Fibroblast of skin of right biceps (primary cell): ENCODE measurements around the gene VPS4A.

Experiments
- DNase-seq: peaks from one replicate; pipeline ENCODE4 v3.0.0-alpha.2; 2013

Gene VPS4A

DNA sequence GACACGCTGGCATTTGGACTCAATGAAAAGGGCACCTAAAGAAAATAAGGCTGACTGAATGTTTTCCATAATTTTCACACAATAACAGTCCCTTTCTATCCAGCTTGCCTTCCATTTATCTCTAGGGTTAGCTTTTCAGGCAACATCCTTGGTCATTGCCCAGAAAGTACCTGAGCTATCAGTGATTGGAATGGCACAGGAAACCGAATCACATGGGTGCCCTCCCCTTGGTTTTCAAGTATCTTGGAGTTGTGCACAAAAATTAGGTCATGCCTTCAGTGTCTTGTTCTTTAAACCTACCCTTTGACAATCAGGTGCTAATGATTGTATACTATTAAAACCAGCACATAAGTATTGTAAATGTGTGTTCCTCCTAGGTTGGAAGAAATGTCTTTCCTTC, 3.3 kb upstream of the VPS4A start:
- DNase-seq: no peak

DNA sequence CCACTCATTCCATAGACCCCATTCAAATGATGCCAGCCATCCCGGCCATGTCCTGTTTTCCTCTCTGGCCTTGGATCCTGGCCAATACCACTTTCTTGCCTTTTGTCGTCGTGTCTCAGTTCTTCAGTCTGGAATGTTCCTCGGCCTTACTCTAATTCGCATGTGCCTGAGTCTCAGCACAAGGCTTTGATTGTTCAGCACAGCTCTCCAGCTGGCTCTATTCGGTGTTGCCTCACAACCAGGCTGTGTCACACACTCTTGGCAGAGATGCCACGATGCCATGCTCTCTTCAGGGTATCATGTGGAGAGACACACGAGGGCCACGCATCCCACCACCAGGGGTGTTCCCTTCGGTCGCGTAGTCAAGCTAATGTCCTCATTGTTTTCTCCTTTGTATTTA, 1.8 kb upstream of the VPS4A start:
- DNase-seq: no peak

DNA sequence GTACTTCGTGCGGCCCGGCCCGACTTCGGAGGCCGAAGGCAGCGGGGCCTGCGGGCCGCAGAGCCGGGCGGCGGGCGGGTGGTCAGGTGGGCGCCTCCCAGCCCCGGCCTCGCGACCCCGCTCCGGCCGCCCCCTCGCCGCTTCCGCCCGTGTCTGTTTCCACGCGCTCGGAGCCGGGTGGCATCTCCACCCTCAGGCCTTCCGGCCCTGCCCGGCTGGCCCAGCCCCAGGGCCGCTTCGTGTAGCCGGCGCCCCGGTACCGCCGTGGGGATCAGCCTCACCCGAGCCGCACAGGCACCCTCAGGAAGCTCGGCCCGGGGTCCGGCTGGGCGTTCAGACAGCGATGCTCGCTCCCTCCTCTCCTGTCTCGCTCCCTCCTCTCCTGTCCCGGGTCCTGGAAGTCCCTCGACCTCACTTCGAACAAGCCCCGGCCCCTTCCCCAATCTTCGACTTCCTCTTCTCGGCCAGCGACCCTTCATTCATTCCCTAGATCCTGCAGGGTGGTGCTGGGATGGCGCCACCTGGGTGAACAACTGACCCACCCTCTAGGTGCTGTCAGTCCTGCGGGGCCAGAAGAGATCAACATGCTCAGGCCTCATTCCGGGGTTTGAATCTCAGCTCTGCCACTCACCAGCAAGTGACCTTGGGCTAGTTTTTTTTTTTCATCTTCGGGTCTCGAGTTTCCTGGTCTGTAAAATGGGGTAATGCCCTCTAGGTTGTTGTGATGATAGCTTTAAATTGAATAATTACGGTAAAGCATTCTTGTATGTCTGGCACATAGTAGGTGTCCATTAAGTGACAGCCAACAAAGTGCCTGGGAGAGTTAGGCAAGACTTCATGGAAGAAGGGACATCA, 610 bp downstream of the VPS4A start:
- DNase-seq: peak; percentile 26

DNA sequence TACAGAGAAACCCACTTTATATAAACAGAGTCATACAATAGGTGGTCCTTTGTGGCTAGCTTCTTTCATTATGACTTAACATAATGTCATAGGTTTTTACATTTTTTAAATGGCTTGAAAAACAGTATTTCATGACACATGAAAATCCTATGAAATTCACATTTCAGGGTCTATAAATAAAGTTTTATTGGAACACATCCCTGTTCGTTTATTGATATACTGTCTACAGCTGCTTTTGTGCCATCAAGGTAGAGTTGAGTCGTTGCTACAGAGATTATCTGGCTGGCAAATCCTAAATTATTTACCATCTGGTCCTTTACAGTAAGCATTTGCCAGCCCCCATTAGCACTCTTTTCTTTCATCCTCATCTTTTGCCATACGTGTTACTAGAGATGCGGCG, 2.3 kb downstream of the VPS4A start:
- no peak for DNase-seq

DNA sequence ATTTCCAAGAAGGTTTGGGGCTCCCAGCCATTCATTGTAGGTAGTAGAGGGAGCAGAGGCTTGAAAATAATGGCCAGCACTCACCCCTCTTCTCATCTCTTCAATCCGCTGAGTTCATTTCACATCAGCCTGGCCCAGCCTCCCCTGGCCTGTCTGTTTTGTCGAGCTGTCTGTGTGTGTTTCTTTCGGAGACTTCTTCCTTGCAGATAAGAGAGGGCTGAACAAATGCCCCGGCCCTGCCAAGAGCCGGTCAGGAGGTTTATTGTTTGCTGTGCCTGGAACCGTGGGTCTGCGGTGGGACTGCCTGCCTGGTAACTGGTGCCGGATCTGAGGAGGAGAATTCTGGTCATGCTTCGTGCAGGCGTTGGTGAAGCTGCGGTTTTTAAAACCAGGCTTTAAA, 3.4 kb downstream of the VPS4A start:
- no peak for DNase-seq

DNA sequence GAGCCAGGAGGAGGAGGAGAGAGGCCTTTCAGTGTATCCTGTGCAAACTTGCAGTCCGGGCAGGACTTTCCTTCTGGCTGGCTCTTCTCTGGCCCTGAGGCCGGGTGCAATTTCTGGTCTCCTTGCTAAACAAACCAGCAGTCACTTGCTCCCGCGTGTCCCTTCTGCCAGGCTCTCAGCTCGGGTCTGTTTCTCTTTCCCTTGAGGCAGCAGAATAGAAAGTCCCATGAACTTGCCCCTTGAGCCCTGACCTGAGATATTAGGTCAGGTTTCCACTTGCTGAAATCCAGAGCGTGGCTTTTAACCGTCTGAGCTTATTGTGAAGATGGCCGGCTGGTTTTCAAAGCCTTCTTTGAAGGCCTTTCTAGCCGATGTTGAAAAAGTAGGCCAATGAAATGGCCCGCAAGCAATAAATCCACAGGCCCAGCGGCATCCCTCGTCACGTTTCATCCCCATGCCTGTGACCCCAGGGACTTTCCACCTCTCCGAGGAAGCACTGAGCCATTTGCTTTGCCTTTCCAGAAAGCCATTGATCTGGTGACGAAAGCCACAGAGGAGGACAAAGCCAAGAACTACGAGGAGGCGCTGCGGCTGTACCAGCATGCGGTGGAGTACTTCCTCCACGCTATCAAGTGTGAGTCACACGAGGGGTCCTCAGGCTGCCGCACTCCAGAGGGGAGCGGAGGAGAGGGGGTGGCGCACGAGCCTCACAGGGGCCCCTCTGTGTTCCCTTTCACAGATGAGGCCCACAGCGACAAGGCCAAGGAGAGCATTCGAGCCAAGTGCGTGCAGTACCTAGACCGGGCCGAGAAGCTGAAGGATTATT, 4.5 kb downstream of the VPS4A start:
- DNase-seq: no peak

DNA sequence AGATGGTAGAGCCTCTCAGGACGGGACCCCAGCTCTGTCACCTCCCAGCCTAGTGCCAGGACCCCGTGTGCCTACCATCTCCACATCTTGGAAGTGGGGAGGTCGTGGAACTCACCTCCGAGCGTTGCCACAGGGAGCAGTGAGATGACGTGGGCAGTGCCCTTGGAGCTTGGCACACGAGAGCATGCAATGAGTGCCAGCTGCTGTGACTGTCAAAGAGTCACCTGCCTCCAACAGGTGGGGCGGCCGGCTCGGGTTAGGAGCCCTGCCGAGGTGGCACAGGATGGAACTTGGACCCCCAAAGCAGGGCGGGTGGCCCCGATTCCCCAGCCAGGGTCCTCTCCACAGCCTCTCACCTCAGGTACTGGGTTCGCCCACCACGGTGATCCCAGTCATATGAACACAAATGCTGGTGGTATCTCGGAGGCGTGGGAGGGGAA, 5.5 kb downstream of the VPS4A start:
- no peak for DNase-seq

DNA sequence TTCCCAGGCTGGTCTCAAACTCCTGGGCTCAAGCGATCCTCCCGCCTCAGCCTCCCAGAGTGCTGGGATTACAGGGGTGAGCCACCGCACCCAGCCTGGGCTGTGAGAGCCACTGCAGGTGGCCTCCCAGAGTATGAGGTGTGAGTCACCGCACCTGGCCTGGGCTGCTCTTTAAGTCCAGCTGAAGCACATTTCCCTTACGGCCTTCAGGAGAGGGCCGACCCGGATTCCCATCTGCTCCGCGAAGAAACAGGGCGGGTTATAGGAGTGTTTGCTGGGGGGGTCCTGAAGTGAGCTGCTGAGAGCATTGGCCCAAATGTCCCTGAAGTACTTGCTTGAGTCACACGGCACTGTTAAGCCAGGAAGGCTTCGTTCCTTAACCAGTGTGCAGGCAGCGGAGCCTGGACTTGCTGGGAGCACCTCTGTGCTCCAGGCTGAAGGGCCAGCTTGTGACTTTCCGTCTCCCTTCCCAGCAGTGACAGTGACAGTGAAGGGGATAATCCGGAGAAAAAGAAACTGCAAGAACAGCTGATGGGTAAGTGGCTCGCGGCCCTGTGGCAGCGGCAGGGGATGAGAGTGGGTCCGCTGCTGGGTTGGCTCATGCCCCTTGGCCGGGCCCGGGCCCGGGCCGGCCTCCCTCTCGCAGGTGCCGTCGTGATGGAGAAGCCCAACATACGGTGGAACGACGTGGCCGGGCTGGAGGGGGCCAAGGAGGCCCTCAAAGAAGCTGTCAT, 7.2 kb downstream of the VPS4A start:
- no peak for DNase-seq

DNA sequence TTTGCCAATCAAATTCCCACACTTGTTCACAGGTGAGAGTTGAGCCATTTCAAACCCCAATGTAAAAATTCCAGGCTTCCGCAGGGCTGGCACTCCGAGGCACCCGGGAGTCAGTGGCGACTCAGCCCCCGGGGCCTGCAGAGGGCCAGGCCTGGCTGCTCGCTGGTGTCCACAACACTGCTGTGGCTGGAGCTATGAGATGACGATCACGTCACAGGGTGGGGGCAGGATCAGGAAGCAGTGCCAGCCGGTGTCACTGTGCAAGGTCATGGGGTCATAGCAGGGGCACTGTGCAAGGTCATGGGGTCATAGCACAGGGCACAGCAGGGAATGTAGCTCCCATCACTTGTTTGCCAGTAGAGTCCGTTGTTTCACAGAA, 7.8 kb downstream of the VPS4A start:
- DNase-seq: no peak

DNA sequence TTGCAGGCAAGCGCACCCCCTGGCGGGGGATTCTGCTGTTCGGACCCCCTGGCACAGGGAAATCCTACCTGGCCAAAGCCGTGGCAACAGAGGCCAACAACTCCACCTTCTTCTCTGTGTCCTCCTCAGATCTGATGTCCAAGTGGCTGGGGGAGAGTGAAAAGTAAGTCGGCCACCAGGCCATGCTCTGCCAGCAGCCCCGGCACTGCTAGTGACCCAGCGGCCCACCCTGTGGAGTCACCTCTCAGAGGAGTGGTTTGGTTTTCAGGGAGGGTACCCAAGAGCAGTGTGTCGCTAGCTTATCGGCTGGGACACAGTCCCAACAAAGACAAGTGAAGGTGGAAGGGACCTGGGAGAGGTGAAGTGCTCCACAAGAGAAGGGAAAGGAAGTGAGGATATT, 8.2 kb downstream of the VPS4A start:
- DNase-seq: no peak

DNA sequence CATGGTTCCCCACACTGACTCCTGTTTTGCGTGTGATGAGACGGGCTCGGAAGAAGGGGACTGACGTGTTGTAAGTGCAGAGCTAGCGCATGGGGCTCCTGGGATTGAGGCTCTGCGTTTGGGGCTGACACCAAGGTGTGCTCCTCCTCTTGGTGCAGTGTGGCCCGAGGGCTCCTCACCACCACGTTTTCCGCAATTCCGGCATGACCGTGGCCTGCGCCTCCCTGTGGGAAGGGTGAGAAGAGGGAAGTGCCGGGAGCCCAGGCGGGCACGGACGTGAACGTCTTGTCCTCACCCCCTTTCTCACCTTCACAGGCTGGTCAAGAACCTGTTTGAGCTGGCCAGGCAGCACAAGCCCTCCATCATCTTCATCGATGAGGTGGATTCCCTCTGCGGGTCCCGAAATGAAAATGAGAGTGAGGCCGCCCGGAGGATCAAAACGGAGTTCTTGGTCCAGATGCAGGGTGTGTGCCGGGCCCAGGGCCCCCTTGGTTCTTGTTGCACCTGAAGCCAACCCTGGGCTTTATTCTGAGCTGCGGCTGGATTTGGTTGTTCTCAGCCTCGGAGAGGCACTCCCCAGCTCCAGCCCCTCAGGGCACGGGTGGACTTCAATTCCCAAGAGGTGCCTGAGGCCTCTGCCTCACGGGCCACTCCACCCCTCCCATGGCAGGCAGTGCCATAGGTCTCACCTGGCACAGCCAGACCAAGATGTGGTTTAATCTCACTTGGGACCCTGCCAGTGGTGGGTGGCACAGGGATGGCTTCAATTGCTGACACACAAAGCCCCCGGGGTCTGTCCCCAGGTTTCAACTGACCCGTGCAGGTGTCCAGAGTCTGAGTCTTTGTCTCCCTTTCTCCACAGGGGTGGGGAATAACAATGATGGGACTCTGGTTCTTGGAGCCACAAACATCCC, 8.9 kb downstream of the VPS4A start:
- no peak for DNase-seq

DNA sequence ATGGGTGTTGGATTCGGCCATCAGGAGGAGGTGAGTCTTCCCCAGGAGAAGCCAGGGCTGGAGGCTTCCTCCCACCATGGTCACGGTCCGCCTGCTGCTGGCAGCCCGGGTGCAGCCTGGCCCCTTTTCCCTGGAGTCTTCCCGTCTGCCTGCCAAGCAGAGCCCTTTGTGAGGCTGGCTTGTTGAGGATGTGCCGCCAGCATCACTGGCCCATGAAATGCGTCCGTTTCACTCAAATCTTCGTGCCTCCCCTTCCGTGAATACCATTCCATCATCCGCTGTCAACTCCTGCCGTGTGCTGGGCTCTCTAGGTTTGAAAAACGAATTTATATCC, 9.6 kb downstream of the VPS4A start:
- DNase-seq: no peak

DNA sequence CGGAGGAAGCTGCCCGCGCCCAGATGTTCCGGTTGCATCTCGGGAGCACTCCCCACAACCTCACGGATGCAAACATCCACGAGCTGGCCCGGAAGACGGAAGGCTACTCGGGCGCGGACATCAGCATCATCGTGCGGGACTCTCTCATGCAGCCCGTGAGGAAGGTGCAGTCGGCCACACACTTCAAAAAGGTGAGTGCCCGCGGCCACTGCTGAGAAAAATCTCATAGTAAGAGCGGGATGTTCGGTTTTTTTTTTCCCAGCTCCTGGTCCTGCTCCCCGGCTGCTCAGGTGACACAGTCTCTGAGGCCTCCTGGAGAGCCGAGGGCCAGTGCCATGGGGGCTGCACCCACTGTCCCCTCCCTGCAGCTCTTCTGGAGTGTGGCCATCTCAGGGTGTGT, 9.9 kb downstream of the VPS4A start:
- no peak for DNase-seq

DNA sequence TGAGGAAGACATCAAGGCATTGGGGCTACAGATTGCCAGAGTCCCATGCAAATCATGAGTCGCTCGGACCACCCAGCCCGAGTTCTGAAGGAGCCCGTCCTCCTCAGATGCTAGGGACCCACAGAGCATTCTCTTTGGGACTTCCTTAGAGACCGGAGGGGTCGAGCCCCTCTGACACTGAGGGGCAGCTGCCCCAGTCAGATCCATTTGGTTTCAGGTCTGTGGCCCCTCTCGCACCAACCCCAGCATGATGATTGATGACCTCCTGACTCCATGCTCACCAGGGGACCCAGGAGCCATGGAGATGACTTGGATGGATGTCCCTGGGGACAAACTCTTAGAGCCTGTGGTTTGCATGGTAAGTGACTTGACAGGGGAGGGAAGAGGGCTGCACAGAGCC, 11.2 kb downstream of the VPS4A start:
- no peak for DNase-seq

DNA sequence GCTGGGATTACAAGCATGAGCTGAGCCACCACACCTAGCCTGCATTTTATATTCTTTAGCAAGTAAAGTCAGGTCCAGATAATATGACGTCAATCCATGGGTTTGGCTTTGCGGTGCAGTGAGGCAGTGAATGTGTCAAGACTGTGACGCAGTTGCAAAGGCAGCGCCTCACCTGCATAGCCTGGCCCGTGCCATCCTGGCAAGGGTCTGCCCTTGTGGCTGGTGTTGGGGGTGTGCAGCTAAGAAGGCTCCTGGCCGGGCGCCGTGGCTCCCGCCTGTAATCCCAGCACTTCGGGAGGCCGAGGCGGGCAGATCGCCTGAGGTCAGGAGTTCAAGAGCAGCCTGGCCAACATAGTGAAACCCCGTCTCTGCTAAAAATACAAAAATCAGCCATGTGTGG, 12.3 kb downstream of the VPS4A start:
- no peak for DNase-seq

DNA sequence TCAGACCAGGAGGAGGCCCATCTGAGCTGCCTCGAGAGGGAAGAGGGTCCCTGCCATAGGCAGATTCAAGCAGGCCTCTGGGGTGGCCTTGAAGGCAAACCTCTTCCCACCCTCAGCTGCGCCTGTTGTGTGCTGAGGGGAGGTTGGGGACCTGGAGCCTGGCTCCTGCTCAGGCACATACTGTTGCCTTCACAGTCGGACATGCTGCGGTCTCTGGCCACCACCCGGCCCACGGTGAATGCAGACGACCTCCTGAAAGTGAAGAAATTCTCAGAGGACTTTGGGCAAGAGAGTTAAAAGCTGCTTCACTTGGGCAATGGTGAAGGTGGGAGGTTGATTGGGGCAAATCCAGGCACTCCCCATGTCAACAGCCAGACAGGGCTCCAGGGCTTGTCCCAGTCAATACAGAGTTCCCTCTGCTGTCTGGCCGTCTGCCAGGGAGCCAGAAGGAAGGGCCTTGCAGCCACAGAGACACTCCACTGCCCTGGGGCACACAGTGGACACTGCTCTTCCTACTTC, 12.9 kb downstream of the VPS4A start:
- DNase-seq: no peak

DNA sequence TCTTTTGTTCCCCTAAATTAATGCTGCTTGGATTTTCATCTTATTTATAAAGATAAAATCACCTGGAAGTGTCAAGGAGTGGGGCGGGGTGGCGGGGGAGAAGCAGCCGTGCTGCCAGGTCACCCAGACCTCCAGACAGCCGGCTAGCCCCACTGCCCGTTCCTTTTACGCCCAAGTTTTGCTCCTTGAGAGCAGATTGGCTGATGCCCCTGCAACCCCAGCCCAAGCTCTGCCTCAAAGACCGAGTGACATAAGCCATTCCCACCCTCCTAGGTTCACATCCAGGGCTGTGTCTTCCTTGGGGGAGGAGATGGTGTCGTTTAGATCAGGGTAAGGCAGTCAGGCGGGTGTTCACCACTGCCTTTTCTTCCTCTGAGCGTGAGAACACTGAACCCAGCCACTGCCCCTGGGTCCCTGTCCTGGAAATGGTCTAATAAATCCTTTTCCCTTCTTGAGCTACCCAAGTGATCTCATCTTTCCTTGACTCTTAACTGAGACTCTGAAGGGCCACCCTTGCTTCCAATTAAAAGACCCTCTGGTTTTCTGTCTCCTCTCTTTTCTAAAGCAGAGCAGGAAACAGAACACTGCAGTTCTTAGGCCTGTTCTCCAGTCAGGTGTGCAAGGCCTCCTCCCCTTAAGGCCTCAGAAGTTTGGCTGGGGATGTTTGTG, 13.6 kb downstream of the VPS4A start:
- no peak for DNase-seq

DNA sequence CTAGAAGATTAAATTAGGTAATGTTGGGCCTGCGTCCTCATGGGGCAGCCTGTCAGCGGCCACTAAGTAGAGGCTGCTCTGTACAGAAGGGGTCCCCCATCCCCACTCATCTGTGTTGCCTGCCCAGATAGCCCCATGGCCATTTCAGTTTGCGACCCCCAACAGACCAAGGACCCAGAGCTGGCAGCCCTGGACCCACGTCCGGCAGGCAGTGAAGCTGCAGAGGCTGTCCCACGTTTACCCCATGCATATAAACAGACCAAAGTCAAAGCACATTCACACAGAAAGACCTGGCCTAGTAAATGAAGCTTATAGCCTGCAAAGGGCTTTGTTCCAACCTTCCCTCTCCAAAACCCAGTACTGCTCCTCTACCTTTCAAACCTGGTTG, 14.6 kb downstream of the VPS4A start:
- DNase-seq: no peak

DNA sequence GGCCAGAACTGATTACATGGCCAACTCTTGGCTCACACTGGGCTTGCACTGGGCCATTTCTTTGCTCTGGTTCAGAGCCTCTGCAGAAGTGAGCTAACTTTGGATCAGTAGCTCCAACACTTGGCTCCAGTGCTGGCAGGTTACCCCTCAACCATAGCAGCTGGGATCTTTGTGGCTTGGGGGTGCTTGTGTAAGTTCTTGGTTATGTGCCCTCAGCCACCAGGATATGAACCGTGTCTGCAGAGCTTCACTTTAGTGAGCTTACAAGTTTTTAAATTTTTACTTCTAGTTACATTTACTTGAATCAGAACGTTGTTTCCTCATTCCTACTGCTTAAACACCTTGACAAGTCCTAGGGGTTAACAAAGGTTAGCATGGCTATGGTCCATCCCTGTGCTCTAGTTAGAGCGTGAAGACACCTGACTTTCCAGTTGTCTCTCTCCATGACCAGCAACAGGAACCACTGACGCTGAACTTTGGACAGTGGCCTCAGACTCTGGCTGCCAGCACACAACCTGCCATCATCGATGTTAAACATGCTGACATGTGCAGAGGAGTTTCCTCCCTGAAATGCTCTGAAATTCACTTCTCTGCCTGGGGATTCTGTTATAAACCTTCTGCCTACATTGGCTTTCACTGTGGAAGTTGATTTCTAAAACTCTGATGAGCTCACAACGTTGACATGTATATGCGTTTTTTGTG, 15.2 kb downstream of the VPS4A start:
- no peak for DNase-seq

DNA sequence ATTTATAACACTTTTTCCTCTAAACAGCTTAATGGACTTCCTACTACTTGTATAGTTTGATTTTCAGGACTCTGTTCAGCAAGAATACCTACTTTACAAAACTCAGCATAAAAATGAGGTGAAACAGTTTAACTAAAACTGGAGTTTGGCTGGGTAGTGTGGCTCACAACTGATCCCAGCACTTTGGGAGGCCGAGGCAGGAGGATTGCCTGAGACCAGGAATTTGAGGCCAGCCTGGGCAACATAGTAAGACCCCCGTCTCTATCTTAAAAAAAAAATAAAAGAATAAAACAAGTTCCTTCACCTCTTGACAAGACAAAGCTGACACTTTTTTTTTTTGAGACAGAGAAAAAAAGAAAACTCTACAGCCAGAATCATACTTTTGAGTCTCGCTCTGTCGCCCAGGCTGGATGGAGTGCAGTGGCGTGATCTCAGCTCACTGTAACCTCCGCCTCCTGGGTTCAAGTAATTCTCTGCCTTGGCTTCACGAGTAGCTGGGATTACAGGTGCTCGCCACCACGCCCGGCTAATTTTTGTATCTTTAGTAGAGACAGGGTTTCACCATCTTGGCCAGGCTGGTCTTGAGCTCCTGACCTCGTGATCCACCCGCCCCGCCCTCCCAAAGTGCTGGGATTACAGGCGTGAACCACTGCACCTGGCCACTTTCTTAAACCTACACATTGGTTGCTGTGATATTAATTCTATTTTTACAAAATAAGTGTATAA, 16.6 kb downstream of the VPS4A start:
- DNase-seq: no peak
